PC-9 (cell line): ENCODE measurements around the gene ATP11C.

Experiments used
- CTCF ChIP-seq: fragments of 200-600 bp; sonication (generic); conservative IDR thresholded peaks from 2 replicates; pipeline ENCODE4 v1.6.1; 2017; ENCODE audit warnings: mixed run types, antibody characterized with exemption, mild to moderate bottlenecking, moderate library complexity
- EZH2 ChIP-seq: fragments of 200-600 bp; sonication (generic); IDR thresholded peaks from 2 replicates; pipeline ENCODE4 v1.8.0; 2017; ENCODE audit warnings: antibody characterized with exemption, low read depth

- TF ChIP-seq CTCF (no peak), EZH2 (no peak)
These were observed 1.2 kb downstream of the ATP11C start for GRCh38 chrX:139931646-139932072.
